ENCODE results near the gene ARHGAP44.

Gene ARHGAP44

DNA sequence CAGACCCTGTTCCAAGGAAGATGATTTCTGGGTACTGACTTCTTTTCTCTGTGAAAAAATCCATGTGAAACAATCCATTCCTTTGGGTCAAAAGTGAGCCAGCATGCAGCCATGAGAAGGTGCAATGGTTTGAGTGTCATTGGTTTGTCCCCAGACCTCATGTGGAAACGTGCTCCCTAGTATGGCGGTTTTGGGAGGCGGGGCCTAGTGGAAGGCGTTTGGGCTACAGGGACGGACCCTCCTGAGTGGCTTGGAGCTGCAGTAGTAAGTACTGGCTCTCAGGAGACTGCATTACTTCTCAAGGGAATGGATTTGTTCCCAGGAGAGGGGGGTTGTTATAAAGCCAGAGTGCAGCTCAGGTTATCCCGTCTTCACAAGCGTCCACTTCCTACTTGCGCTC lies 209.2 kb downstream of the ARHGAP44 start:
- DNase-seq = no peak

DNA sequence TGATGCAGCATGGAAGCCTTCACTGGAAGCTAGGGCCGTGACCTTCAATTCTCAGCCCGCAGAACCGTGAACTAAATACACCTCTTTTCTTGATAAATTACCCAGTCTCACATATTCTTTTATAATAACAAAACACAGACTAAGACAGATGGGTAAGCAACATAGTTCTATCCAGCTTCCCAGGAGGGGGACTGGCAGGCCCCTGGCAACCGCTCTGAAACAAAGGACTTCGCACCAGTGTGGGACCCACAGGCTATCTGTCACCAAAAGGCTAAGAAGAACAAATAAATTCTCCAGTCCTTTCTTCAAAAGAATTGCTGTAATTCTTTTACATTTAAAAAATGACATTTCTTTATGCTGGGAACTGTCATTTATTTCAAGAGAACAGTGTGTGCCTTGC lies 209.6 kb downstream of the ARHGAP44 start:
- no peak for DNase-seq

GRCh38 chr17:13000561-13000960 lies 211.3 kb downstream of the ARHGAP44 start:
- no peak for DNase-seq

DNA sequence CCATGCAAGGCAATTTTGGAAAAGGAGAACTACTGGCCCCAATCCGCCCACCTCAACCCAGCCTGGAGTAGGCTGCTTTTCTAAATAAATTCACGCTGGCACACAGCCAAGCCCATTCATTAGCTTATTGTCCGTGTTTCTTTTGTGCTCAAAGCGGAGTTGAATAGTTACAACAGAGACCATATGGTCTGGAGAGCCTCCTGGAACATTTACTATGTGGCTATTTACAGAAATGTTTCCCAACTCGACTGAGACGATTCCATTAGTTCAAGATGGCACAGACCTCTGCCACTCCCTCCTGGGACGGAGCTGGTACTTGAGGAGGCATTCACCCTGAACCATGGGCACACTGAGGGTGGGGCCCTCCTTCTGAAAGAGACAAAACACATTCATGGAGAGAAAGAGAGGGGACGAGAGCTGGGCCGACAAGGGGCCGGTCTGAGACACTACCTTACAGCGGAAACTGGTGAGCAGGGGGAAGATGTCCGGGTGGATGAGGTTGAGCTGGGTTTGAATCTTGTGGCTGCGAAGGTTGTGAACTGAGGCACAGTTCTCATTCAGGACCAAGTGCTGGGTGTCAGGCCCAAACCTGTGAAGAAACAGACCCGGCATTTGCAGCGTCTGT lies 212.8 kb downstream of the ARHGAP44 start:
- peak; percentile 33 for DNase-seq

- DNase-seq = peak; percentile 96
These were observed 213.6 kb downstream of the ARHGAP44 start for GRCh38 chr17:13002761-13003453.

GRCh38 chr17:13003454-13003851 lies 214.2 kb downstream of the ARHGAP44 start:
- no peak for DNase-seq

GRCh38 chr17:13003927-13004326 lies 214.6 kb downstream of the ARHGAP44 start:
- DNase-seq = no peak

GRCh38 chr17:13004336-13004735 lies 215.0 kb downstream of the ARHGAP44 start:
- DNase-seq = no peak

DNA sequence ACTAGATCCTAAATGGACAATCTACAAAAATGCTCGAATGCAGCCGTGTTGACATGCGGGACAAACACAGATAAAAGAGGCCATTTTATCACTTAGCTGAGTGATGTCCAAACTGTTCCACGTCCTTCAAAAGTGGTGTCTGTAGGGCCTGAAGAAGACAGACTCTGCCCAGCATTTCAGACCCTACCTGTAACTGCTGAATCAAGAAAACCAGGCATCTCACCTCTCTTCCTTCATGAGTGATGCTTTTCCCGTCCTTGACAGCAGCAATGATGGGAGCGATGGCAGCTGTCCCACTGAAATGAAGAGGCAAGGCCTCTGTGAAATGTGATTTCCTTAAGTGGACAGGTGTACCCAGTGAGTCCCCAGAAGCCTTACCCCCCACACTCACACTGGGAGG lies 216.2 kb downstream of the ARHGAP44 start:
- no peak for DNase-seq

DNA sequence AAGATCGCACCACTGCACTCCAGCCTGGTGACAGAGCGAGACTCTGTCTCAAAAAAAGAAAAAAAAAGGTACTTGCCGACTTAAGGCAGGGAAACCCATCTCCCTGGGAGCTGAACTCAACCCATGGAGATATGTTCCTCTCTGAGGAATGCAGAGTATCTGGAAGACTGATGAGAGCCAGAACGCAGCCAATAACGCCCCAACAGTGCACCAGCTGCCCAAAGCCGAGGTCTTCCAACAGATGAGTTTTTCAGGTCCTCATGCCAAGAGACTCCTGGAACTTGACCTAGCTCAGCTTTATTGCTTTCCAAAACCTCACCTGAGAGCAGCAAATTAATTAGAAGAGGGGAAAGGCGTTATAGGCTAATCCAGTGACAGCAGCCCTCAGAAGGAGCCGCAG lies 219.2 kb downstream of the ARHGAP44 start:
- no peak for DNase-seq

DNA sequence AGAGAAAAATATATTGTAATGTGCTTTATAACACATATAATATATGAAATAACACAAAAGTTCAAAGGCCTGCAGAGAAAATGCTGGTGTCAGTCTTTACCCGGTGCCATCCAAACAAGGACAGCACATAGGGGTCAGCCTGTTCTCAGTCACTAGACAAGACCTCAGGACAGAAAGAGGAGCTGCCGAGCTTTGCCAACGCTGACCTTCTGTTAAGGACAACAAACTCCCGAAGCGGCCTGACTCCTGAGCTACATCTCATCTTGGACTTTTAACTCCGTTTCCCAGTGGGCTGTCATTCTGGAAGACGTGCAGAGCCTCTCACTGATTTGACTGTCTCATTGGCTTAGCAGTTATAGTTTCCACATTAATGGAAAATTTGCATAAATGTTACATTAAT lies 221.7 kb downstream of the ARHGAP44 start:
- no peak for DNase-seq

GRCh38 chr17:13014801-13015200 lies 225.5 kb downstream of the ARHGAP44 start:
- DNase-seq = no peak

GRCh38 chr17:13016881-13017654 lies 227.8 kb downstream of the ARHGAP44 start:
- no peak for DNase-seq

DNA sequence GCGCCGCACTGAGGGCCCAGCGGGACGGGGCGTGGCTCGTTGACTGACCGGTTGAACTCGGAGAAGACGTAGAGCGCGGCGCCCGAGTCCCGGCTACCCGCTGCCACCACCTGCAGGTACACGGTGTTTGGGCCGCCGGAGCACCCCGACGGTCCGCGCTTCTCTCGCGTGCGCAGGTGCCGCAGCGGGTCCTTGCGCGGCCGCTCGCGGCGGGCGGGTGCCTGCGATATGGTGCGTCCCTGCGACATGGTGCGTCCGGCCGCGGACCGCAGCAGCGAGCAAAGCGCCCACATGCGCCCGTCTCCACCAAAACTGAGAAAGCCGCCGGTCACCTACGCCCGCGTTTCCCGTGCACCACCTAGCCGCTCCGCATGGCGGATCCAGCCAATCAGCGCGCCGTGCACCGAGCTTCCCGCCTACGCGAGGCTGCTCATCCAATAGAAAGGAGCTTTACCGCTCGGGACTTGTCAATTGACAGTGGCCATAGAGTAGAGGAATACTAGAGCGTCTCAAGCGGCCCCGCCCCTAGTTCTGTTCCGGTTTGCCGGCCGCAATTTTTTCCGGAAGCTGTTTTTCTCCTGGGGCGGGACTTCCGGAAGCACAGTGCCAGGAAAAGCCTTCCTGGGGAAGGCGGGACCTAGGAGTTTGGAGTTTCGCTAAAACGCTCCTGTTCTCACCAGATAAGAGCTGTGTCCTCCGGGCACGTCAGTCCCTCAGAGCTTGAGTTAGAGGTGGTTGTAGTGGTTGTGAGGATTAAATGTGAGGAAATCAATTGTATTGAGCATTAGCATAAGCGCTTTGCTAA lies 228.6 kb downstream of the ARHGAP44 start, which contains the start of gene ELAC2:
TSS of gene ELAC2 (minus strand) at position 373 of the 805 bp plus-strand sequence. CDS start at position 293, 80 bp downstream.
- peak; percentile 100 for DNase-seq

DNA sequence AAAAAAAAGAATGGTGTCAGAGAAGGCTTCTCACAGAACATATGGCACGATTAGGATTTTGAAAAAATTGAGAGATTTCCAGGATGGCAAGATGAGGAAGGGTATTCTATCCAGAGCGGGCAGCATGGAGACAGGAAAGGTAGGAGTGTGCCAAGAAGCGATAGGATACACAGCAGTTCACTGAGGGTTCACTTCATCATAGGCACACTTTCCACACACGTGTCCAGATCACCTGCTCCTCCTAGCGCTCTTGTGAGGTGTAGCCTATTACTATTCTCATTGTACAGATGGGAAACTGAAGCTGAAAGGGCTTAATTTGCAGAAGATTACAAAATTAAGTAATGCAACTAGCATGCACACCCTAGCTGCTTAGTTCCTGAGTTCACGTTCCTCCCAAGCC lies 234.7 kb downstream of the ARHGAP44 start:
- no peak for DNase-seq

DNA sequence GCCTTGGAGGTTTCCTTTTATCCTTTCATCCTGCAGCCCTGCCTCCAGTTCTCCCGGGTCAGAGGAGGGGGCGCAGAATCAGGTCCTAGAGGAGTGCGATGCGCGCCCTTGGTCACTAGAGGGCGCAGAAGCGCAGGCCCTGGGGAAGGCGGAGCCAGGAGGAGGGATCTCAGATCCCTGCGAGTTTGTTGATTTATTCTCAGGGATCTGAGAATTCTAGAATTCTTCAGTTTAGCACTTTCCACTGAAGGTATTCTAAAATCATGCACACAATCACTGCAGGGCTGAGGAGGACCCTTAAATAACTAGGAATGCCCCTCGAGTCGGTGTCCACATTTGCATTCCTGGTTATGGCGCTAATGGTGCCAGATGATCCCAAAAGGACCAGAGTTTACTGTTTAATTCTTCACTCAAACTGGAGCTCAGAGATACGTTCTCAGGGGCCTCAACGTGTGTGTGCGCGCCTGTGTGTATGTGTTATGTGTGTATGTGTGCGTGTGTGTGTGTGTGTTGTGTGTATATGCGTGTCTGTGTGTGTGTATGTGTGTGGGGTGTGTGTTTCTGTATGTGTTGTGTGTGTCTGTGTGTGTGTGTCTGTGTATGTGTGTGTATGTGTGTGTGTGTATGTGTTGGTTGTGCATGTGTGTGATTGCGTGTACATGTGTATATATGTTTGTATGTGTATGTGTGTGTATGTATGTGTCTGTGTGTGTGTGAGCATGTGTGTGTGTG lies 235.4 kb downstream of the ARHGAP44 start:
- peak; percentile 90 for DNase-seq

DNA sequence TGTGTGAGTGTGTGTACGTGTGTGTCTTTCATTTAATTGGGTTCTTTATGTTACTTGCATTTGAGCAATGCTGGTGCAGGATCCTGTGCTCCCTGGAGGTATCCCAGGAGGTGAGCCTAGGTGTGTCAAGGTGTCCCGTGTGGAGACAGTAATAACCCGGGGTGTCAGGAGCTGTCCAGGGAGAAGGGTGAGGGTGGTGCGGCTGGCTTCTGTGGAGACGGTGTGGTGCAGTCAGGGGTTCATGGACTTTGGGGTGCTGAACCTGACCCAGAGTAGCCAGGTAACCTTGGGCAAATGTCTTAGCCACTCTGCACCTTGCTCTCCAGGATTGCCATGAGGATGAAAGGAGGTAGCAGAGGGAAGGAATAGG lies 235.9 kb downstream of the ARHGAP44 start:
- DNase-seq = no peak

DNA sequence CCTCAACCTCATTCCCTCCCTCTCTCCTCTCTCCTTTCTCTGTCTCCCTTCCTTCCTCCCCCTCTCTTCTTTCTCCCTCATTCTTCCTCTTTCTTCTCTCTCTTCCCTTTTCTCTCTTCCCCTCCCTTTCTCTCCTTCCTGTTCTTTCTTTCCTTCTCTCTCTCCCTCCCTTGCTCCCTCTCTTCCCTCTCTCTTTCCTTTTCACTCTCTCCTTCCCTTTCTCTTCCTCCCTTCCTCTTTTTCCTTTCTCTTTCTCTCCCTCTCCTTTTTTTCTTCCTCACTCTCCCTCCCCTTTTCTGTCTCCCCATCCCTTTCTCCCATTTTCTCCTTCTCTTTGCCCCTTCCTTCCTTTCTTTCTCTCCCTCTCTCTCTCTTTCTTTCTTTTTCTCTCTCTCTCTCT lies 236.4 kb downstream of the ARHGAP44 start:
- DNase-seq = no peak

DNA sequence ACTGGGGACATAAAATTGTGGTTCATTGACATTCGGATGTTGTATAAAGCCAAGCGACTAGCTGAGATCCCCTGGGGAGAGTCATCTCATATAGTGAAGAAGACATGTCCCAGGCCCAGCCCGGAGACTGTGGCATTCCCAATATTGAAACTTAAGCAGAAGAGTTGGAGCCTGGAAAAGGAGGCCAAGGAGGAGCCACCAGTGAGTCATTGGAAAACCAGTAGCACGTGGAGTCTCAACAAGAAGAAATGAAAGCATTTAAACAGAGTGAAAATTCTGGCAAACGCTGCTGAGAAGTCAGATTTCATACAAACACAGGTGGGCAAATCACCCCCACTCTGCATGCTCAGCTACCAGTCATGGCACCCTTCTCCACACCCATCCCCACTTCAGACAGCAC lies 237.9 kb downstream of the ARHGAP44 start:
- no peak for DNase-seq

DNA sequence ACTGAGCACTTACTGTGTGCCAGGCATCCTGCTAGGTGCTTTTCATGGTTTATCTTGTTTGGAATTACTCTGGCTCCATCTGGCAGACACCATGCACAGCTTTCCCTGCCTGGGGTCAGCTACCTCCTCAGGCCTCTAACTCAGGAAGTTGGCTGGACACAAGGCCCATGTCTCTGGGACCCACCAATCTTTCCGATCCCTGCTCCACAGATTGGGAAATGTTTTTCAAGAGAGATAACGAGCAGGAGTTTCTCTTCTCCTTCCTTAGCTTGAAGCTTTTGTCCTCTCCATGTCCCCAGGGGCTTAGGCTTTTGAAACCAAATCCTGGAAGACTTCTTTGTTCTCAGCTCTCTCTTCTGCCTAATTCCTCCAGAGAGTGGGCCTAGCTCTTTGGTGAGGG lies 240.0 kb downstream of the ARHGAP44 start:
- DNase-seq = no peak

DNA sequence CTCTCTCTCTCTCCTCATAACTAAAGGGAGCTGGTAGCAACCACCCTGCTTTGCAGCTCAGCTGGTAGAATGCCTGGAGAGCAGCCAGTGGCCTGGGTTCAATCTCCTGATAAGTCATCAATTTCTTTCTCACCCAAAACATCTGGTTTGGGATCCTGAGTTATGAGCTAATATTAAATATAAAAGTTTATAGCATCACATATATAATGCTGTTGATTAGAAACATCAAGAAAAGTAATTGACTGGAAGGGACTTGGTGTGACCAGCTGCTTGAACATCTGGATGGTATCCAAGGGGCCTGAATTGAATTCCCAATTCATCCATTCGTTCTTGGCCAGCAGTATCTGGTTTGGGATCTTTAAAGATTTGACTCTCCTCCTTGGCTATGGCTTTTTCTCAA lies 240.8 kb downstream of the ARHGAP44 start:
- DNase-seq = no peak

Measured in eye (tissue), 1 donor.